NCI-H526 treated with DMSO at 0.1 percent for 48 hours (cell line): Measurements from ENCODE around the gene NFIB.

Experiments used
- DNase-seq: peaks from one replicate; lab custom pipeline; 2025; lab: John Stamatoyannopoulos, UW

NFIB gene

DNA sequence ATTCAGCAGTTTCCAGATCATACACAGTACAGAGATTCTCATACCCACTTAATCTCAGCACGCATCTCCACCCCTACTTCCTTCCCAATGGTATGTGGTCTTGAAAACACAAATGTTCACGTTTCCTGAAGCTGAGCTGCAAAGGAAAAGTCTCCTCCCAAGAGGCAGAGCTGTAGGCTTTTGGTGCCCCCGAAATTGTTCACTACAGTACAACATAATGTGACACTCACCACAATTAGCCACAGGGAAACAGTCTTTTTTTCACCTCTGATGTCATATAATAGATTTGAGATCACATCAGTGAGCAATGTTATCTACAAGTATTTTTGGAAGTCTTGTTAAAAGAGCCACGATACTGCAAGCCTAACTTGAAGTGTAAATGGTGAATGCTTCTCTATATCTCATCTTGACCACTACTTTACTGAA, 40.2 kb downstream of the NFIB start:
- no peak for DNase-seq

DNA sequence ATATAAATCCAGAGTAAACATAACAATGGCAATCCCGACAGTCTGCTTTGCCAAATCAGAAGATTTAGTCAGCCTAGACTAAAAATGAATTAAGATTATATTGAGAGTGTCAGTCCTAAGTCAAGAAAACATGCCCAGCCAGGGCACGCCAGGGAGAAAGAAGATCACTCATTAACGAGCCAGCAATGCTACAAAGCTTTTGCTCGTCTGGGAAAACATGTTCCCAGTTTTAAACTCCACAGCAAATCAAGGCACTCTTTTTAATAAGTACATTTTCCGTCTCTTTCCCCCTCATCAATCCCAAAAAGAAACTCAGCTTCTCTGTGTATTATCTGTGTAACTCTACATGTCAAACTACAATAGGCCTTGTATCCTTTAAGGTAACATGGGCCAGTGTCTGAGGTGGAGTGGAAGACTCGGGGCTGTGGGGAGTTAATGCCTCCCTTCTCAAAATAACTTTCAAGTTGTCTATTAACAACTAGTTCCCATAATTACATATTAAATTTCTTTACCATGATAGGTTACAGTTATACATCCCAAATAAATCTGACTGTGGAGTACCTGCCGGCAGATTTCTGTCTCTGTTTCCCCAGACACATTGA, 40.9 kb downstream of the NFIB start:
- DNase-seq, result no peak

DNA sequence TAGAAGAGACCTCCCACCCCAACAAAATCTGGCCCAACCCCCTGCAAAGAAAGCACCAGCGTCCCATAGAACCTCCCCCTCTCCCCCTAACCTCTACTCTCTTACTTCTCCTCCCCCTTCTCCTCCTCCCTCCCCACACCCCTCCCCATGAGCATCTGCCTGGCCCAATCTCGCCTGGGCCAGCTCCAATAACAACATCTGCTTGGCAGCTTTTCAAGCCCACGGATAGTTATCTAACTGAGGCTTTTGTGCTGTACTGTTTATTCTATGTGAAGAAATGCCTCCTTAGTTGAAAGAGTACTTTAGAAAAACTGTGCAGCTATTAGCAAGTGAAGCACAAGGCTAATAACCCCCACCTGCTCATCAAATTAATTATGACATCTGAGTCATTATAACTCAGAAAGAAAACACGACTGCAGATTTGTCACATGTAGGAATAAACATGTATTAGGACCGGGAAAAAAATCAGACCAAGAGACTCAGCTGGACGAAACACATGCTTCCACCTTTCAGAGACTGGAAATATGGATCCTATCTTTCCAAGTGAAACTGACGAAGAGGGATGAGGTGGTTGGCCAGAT, 42.8 kb downstream of the NFIB start:
- no peak for DNase-seq

DNA sequence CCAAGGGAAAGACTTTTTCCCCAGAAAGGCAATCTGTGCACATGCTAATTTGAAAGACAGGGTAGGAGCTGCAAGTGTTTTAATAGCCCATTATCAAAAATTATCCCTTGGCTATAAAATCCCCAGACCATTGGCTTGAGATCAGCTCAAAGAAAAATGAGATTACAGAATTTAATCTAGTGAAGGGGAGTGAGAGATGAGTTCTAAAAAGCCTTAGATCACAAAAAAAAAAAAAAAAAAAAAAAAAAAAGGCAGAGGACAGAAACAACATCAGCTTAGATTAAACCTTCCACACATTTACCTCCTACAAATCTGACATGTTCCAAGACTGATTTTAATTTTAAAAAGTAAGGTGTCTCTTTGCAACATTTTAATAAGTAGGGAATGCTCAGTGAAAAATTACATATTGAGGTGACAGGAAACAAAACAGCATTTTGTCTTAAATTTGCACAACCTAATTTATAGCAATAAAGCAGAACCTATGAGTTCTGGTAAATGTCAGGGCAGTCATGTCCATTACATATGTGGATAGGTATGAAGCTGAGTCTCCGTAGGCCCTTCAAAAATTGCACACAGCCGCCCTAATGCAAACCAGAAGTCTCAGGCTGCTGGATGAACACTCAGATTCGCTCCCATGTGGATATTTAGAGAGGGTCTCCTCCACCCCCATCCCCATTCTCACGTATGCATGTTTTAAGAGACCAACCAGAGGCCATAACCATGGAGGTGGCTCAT, 43.4 kb downstream of the NFIB start:
- no peak for DNase-seq

DNA sequence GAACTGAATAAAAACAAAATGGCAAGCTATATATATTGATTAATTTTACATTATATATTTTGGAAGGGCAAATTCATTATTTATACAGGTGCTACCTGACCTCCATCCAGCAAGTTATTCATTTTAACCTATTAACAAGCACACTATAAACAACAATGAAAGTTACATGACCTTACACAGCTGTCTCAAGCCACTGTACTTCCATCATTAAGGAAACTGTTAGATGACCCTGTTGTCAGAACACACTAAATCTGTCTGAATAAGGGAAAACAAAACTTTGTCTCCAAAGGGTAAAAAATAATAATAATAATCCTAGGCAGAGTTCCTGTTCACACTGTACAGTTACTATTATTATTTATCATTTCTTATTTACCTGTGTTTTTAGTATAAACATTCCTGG, 44.0 kb downstream of the NFIB start:
- DNase-seq, result no peak

DNA sequence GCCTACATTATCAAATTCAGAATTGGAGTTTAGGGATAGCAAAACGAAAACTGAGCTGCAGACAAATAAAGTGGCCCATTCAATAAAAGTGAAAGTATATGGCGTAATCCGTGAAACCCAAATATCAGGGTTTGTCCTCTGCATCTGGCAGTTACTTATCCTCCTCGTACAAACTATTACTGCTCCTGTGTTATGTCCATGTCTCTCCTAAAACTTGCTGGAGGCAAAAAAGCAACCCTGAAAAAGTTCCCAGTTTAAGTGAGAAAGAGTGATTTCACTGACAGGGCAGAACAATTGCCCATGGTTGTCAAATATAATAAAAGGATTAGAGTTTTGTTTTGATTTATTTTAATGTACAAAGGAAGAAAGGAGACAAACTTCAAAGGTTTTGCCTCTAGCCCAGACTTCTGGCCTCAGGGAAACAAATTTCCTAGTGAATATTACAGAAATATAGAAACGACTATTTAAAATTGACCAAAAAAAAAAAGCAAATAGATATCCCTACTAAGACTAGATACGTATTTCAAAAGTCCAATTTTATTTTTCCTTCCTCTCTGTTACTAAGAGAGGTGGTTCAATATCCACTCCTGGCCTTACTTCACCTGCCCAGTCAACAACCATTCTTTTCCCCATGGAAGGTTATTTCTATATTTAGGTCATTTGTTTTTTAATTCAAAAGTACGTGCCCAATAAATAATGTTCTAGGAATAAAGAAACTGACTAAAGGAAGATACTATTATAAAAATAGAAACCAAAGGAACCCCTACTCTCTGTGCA, 50.0 kb downstream of the NFIB start:
- DNase-seq, result no peak

DNA sequence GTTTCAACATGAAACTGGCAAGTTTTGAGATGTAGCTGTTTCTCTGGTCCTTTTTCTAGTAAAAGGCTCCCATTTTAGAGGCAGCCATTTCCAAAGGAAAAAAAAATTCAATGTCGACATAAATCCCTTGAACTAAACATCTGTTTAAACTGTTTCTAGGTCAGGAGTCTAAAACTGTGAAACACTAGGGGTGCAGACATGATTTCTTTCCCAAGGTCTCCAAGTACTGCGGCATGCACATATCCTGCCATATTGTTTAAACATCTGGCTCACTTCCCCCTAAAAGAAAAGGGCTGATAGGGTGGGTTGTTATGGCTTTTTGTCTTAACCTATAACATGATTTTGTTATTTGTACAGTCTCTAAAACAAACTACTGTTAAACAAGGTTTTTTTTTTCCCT, 51.1 kb downstream of the NFIB start:
- DNase-seq, result no peak

DNA sequence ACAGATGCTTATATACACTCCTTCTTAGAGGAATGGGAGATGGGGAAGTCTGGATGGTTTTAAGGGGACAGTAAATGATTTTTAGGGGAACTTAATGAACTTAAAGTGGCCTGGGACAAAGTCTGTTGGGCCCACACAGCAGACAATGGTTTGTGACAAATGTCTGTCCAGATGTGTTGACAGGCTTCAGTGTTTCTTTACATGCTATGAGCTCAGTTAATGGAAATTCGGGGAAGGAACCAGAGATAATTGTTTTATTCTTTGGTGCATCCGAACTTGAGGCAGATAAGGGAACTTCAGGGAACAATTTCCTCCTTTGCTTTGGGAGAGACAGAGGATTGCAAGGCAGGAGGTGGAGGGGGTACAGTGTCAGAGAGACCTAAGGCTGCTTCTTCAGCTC, 52.3 kb downstream of the NFIB start:
- DNase-seq, result no peak

DNA sequence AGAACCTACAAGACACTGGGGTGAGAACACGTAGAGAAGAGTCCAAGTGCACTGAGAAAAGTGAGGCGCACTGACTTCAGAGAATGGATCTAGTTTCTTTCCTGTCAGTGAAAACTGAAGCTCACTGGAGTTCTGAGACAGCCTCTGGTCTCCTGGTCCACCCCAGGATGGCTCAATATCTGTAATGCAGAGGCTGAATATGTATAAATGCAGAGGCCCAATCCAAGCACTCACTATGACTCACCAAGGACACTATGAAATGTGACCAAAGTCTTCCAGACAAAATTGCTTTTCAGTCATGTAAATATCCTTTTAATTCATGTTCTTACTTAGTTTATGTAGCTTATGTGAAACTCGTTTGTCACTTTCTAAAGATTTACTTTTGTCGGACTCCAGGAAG, 53.8 kb downstream of the NFIB start:
- DNase-seq, result no peak

DNA sequence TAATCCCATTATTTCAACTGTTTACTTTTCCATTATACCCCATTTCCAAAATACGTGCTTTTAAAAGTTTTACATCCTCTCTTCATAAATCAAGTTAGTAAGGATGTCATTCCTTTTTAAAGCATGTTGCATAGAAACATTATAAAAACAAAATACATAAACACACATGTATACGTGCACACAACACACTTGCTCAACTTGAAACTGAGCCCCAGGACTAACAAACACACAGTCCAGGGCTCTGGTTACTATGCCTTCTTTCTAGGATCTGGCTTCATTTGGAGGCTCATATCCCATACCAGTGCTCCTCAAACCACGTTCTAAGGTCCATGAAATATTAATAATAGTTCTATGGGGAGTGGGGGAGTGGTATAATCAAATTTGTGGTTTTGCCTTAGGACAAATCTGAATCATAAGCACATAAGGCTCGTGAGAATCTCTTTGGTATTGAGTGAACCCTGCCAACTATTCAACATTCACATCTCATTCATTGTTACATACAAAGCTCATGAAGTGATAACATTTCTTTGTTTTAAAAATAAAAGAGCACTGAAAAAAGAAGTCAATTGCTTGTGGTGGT, 55.2 kb downstream of the NFIB start:
- no peak for DNase-seq

DNA sequence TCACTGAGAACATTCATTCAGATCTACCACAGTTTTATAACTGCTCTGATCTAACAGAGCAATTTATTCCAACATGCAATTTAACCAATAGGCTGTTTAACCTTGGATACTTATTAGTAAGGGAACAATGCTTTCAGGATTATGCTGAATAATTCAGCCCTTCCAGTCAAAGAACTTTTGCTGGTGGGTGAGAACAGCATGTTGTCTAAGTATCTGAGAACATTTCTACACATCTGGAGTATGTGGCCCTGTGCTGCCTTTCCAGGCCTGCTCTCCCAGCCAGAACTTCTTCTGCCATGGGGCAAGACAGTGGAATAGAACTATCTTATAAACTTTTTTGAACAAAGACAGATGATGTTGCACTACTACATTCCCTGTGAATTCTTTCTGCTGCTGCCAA, 55.8 kb downstream of the NFIB start:
- no peak for DNase-seq

DNA sequence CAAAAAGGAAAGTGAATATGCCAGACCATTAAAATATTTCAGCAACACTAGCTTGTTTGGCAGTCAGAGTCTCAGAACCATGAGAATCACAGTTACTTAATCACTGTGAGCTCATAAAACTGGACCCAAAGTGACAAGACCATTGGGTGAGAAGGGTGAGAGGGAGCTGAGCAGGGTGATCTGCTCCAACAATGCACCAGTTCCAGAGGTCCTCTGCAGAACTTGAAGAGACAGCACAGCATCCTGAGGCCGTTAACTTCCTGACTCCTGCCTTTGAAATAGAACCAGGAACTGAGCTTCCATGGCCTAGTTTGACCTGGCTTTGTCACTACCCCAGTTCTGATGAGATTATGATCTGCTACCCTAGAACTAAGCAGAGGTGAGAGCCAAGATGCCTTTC, 57.4 kb downstream of the NFIB start:
- no peak for DNase-seq

DNA sequence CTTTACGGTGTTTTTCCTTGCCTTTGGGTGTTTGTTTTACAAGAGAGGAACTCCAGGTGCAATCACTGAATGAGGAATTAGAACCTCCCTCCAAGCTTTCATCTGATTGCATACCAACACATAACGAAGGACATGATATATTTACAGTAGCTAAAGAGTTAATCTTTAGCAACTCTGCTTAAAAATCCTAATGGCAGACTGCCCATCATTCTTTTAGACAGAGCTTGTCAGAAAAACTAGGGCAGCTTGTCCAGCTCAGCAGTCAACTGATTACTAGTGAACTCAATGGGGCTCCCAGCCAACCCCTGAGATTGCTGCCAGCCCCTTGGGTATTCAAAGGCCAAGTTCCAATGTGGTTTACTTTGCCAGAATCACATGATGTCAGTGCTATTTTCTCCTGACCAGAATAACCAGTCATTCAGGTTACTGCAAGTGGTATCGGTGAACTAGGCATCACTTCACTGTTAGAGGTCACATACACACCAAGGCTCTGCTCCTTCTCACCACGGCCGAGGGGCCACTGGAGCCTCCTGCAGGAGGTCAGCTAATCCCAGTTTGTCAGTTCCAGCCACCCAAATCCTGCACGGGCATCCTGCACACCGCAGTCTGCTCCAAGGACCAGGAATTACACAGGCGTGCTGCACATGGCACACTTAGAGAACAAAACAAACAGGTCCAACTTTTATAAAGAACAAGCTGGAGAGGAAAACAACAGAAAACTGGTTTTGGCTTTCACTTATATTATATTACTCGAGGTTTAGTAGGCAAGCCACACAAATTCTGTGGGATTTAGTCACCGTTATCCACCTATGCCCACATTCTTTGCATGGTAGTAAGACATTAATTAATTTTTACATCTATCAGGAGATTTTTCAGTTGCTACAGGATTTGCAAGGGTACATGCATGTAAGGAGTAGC, 62.5 kb downstream of the NFIB start:
- DNase-seq, result peak; percentile 49

DNA sequence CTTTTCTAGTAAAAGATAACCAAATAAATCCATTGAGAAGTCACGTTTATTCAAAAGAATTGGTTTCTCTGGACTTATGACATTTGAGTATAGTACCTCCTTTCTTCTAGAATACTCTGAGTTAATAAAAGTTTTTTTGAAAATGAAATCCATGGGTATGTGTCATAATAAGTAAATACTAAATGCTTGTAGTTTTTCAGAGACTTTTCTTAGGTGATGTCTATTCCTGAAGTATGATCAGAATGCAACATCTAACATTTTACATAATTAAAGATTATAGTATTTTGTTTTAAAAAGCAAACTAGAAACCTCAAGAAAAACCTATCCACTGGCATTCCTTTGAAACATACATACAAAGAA, 63.2 kb downstream of the NFIB start:
- no peak for DNase-seq

DNA sequence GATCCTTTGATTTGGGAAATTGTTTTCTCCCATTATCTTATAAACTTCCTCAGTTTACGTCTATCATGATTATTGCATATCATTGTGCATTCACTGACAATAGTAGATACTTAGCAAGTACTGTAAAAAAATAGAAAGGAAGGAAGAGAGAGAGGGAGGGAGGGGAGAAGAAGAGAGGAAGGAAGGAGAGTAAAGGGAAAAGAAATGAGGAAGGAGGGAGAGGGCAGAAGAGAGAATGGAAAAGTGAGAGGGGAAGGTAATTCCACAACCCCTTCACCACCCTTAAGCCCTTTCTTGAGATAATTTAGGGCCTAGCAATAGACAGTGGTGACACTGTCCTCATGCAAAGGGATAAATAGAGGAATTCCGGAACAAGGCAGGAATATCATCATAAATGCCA, 64.4 kb downstream of the NFIB start:
- DNase-seq, result no peak

DNA sequence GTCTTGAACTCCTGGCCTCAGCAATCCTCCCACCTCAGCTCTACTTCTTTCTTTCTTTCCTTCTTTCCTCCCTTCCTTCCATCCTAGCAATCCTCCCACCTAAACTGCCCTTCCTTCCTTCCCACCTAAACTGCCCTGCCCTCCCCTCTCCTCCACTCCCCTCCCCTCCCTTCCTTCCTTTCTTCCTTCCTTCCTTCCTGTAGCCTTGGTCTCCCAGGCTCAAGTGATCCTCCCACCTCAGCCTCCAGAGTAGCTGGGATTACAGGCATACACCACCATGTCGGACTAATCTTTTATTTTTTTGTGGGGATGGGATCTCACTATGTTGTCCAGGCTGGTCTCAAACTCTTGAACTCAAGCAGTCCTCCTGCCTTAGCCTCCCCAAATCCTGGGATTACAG, 65.8 kb downstream of the NFIB start:
- DNase-seq, result no peak

DNA sequence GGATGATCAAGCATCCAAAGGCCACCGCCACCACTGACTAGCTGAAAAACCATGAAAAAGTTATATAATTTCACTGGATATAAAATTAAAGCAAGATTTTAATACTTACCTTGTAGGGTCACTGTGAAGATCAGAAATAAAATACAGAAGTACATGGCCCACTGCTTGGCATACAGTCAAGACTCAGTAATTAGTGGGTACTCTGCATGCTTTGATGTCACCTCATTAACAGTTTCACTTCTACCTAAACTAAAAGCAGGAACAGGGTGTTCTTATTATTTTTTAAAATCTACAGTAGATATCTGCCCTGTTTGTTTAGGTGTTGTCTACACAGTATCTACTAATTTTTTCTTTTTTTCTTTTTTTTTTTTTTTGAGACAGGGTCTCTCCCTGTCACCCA, 66.4 kb downstream of the NFIB start:
- DNase-seq, result no peak

DNA sequence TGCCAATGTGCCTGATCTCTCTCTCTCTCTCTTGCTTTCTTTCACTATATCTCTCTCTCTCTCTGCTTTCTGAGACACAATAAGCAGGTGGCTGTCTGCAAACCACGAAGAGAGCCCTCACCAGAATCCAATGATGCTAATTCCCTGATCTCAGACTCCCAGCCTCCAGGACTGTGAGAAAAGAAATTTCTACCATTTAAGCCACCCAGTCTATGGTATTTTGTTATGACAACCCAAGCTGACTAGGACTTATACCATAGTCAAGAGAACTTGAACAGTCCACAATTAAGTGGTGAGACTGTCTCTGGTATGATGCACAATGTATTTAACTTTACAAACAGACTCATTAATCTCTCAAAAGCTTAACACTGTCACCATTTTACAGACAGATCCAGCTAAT, 67.0 kb downstream of the NFIB start:
- DNase-seq, result no peak

DNA sequence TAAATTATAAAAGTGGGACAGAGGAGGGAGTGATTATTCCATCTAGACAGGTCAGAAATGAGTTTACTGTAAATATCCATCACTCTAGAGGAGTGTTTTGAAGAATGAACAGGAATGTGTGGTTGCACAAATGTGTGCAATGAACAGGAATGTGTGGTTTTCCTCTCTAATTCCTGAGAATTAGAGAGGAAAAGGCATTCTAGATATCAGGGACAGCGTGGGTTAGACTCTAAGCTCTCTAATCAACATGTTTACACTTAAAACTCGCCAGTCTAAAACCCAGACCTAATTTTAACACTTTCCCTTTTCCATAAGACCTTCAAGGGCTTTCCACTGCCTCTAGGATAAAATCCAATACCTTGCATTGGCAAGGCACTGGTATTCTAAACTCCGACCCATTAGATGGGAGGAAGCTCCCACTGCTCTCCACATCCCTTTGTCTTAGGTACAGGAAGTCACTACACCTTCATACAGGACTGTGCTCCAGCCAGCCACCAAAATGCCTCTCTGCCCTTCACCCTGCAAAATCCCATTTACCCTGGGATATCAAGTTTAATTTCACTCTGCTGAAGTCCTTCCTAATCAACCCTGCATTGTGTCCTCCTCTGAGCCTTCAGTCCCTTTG, 67.9 kb downstream of the NFIB start:
- DNase-seq, result no peak

DNA sequence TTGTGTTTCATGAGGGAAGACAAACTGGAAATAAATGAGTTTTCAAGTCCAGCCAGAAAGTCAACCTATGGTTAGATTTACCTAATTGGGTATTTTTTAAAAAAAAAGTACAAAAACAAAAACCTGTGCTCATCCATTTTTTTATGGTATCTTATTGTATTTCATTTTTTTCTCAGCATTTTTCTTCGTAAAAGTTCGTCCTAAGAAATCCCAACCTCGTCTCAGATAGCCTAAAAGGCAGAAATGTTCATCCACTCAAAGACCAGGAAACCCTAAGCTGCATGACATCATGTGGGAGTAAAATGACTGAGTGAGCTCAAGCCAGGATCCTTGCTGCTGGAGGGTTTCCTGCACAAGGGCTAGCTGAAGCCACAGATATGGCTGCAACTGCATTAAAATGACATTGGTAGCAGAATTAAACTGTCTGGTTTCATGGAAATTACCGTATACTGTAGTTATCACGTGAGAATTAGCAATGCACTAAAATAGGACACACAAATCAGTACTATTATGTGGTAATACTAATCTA, 70.4 kb downstream of the NFIB start:
- no peak for DNase-seq
